Measurements from ENCODE around the gene PIK3AP1.
"Not testable (repeated sequence)": the region's sequence is repeated elsewhere in the genome, so short reads cannot be mapped to it uniquely, and the experiment has no call there.

The PIK3AP1 gene

GRCh38 chr10:96548589-96548988 lies 171.7 kb downstream of the PIK3AP1 start:
- in situ Hi-C loops (cut with MboI; ENCODE audit: low sequenced_read_pairs) = no loop called here

- in situ Hi-C loops (cut with MboI; ENCODE audit: low sequenced_read_pairs) = not testable (repeated sequence)
Measured at GRCh38 chr10:96545558-96545957, 174.8 kb downstream of the PIK3AP1 start.
